ENCODE results near the gene PKNOX1.

The PKNOX1 gene

GRCh38 chr21:43021756-43022600 lies 47.6 kb downstream of the PKNOX1 start:
- no peak overlapping the region for H3K4me3 ChIP-seq (ENCODE audit: low read depth, low read length)
- H3K27me3 ChIP-seq (replicated peaks), result no peaks in the 10 kb centered on the region
- peaks cover 2% of the 10 kb centered on the region for H3K36me3 ChIP-seq (replicated peaks)
- in situ Hi-C loops (cut with HindIII; ENCODE audit: low pct_ligation_motif_present, low sequenced_read_pairs), result no loop called here
- TF ChIP-seq, protein P1, sequence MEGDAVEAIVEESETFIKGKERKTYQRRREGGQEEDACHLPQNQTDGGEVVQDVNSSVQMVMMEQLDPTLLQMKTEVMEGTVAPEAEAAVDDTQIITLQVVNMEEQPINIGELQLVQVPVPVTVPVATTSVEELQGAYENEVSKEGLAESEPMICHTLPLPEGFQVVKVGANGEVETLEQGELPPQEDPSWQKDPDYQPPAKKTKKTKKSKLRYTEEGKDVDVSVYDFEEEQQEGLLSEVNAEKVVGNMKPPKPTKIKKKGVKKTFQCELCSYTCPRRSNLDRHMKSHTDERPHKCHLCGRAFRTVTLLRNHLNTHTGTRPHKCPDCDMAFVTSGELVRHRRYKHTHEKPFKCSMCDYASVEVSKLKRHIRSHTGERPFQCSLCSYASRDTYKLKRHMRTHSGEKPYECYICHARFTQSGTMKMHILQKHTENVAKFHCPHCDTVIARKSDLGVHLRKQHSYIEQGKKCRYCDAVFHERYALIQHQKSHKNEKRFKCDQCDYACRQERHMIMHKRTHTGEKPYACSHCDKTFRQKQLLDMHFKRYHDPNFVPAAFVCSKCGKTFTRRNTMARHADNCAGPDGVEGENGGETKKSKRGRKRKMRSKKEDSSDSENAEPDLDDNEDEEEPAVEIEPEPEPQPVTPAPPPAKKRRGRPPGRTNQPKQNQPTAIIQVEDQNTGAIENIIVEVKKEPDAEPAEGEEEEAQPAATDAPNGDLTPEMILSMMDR (IDR thresholded peaks at IDR 0.05; ENCODE audit: low read depth, low read length, missing control alignments), result no peak
- DNase-seq, result no peak
- no peak overlapping the region for H3K27ac ChIP-seq

- Histone ChIP-seq H3K27ac (no peak overlapping the region), H3K4me3 (ENCODE audit: low read depth, low read length) (no peak overlapping the region), H3K36me3 (replicated peaks) (peaks cover 2% of the 10 kb centered on the region), H3K27me3 (replicated peaks) (no peaks in the 10 kb centered on the region)
- TF ChIP-seq, protein P1 (IDR thresholded peaks at IDR 0.05; ENCODE audit: low read depth, low read length, missing control alignments), result no peak
- in situ Hi-C loops (cut with HindIII; ENCODE audit: low pct_ligation_motif_present, low sequenced_read_pairs), result no loop called here
- DNase-seq, result no peak
Measured at GRCh38 chr21:43023175-43023574, 48.8 kb downstream of the PKNOX1 start.

GRCh38 chr21:43024439-43025136 lies 50.2 kb downstream of the PKNOX1 start:
- no peak overlapping the region for H3K4me3 ChIP-seq (ENCODE audit: low read depth, low read length)
- TF ChIP-seq, protein P1 (IDR thresholded peaks at IDR 0.05; ENCODE audit: low read depth, low read length, missing control alignments), result no peak
- in situ Hi-C loops (cut with HindIII; ENCODE audit: low pct_ligation_motif_present, low sequenced_read_pairs), result no loop called here
- H3K27me3 ChIP-seq (replicated peaks), result no peaks in the 10 kb centered on the region
- peaks cover 2% of the 10 kb centered on the region for H3K36me3 ChIP-seq (replicated peaks)
- H3K27ac ChIP-seq, result no peak overlapping the region
- DNase-seq, result no peak

DNA sequence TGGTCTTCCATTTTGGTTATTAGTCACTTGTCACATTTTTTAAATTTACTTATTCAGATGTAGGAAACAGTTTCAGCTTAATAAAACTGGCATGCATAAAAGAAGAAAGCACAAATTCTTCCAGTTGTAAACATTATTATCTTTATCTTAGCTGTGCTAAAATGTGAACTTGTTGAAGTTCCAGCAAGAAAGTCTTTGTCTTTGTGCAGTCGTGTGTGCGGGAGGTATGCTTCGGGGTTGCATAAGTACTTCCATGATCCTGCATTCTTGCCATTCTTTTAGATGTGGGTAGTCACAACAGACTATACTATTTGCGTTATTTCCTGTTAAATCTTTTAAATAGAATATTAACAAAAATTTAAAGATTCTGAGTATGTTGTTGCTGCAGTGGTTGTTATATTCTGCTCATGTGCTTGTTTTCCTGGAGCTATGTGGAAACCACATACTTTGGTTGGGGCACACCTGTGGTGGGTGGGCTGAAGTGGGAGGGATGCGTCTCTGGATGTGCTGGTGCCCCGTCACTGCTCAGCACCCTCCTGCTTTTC lies 51.3 kb downstream of the PKNOX1 start:
- peak overlapping the region; percentile 47 for H3K27ac ChIP-seq
- H3K4me3 ChIP-seq (ENCODE audit: low read depth, low read length), result no peak overlapping the region
- H3K36me3 ChIP-seq (replicated peaks), result peaks cover 2% of the 10 kb centered on the region
- H3K27me3 ChIP-seq (replicated peaks), result no peaks in the 10 kb centered on the region
- in situ Hi-C loops (cut with HindIII; ENCODE audit: low pct_ligation_motif_present, low sequenced_read_pairs), result no loop called here
- DNase-seq, result peak; percentile 59
- TF ChIP-seq, protein P1 (IDR thresholded peaks at IDR 0.05; ENCODE audit: low read depth, low read length, missing control alignments), result no peak

DNA sequence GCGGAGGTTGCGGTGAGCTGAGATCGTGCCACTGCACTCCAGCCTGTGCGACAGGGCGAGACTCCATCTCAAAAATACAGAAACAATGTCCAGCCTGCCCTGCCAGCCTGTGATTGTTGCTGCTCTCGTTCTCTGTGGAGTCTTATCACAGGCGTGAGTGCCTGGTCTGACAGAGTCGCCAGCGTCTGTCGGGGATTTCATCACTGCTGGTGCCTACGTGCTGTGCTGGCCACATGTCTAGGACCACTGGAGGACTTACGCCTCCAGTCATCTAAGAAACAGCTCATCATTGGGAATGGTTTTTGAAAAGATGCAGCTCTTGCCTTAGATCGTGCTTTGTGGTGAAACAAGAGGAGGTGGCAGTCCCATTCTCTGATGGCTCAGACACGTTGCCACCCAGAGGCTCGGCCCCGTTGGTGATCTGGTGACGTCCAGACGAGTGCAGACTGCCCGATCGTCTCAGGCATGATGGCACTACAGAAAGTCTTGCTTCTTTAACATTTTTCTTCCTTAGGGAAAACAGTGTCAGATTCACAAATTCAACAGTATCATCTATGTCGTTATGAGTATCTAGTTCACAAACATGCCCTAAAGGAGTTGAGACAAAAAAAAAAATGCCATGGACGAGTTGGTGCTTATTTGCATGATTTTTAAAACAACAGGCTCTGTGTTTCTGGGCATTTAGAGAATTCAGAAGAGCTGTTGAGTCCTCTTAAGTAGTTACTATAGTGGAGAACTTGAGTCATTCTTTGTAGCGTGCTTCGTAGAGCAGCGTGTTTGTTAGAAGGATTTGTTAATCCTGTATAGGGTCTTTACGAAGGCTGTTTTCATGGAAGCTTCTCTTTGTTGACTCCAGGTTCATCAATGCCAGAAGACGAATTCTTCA lies 53.7 kb downstream of the PKNOX1 start:
- Histone ChIP-seq H3K27me3 (replicated peaks) (no peaks in the 10 kb centered on the region), H3K36me3 (replicated peaks) (no peaks in the 10 kb centered on the region), H3K27ac (no peak overlapping the region), H3K4me3 (ENCODE audit: low read depth, low read length) (no peak overlapping the region)
- in situ Hi-C loops (cut with HindIII; ENCODE audit: low pct_ligation_motif_present, low sequenced_read_pairs), result no loop called here
- no peak for DNase-seq
- TF ChIP-seq, protein P1 (IDR thresholded peaks at IDR 0.05; ENCODE audit: low read depth, low read length, missing control alignments), result no peak

Measured in brain microvascular endothelial cell (primary cell).